Upper lobe of right lung (tissue), 1 donor: ENCODE measurements around the gene TTN. TPM values are rescaled to one million over a fixed set of nuclear protein-coding genes. Genes with fewer than 3 reads are reported as not detected.

Experiments used
- ATAC-seq: fragments of 200-7000 bp; cut with Tn5 transposase; one replicate; pipeline ENCODE4 v1.9.1; 2020; ENCODE audit warnings: mild to moderate bottlenecking, moderate library complexity
- DNase-seq: peaks from one replicate; pipeline ENCODE4 v3.0.0-alpha.2; 2020
- H3K27ac ChIP-seq: fragments of 200-600 bp; one replicate; pipeline ENCODE4 v1.8.0; 2022
- H3K27me3 ChIP-seq: fragments of 200-600 bp; one replicate; pipeline ENCODE4 v1.8.0; 2022; ENCODE audit warnings: mild to moderate bottlenecking
- H3K36me3 ChIP-seq: fragments of 200-600 bp; one replicate; pipeline ENCODE4 v1.8.0; 2022
- H3K4me1 ChIP-seq: fragments of 200-600 bp; one replicate; pipeline ENCODE4 v1.8.0; 2022
- H3K4me3 ChIP-seq: fragments of 200-600 bp; one replicate; pipeline ENCODE4 v1.8.0; 2022; ENCODE audit warnings: mild to moderate bottlenecking
- H3K9me3 ChIP-seq: fragments of 200-600 bp; one replicate; pipeline ENCODE4 v1.8.0; 2022
- CTCF ChIP-seq: fragments of 200-600 bp; IDR thresholded peaks from one replicate; pipeline ENCODE4 v1.8.0; 2022; ENCODE audit warnings: antibody characterized with exemption
- intact Hi-C: fragments of 100-400 bp; cut with DNase I; formaldehyde crosslinking; loops from one replicate; pipeline ENCODE4 v1.11.0; 2022
- total RNA-seq: library from RNA; stranded (reverse); fragmentation: NEBNext Ultra II Directional; extraction: Animal tissue kit (Norgen Biotek cat#: 25700); gene quantifications from one replicate; pipeline ENCODE4 v1.2.1, GENCODE V29; 2021
- donor health status: DM: no; HTN: yes; CAD: no; lungs with severe emphysema.

The TTN gene
- total RNA-seq, 1 donor from 2014 or later = 19.6 TPM

- TF ChIP-seq CTCF = no peak
- H3K4me3 ChIP-seq = no peak overlapping the region
- no peak overlapping the region for H3K27ac ChIP-seq
- ATAC-seq = no peak
- H3K4me1 ChIP-seq = peaks cover 40% of the 10 kb centered on the region
- no peaks in the 10 kb centered on the region for H3K27me3 ChIP-seq
- H3K36me3 ChIP-seq = peaks cover 28% of the 10 kb centered on the region
- H3K9me3 ChIP-seq = no peaks in the 10 kb centered on the region
- intact Hi-C loops = no loop called here
- no peak for DNase-seq
Measured at GRCh38 chr2:178485356-178485755, 321.9 kb downstream of the TTN start.

- no peak for TF ChIP-seq CTCF
- Histone ChIP-seq H3K4me1 (peaks cover 46% of the 10 kb centered on the region), H3K27ac (no peak overlapping the region), H3K9me3 (no peaks in the 10 kb centered on the region), H3K36me3 (peaks cover 28% of the 10 kb centered on the region), H3K27me3 (no peaks in the 10 kb centered on the region), H3K4me3 (no peak overlapping the region)
- intact Hi-C loops = no loop called here
- DNase-seq (no peak), ATAC-seq (no peak)
Measured at GRCh38 chr2:178484245-178485041, 322.8 kb downstream of the TTN start.

GRCh38 chr2:178482437-178482836 is 324.8 kb downstream of the TTN start:
- H3K4me1 ChIP-seq = peaks cover 52% of the 10 kb centered on the region
- no peak for TF ChIP-seq CTCF
- intact Hi-C loops = no loop called here
- H3K4me3 ChIP-seq = peak overlapping the region; percentile 63
- no peaks in the 10 kb centered on the region for H3K27me3 ChIP-seq
- no peak for DNase-seq
- no peak overlapping the region for H3K27ac ChIP-seq
- no peaks in the 10 kb centered on the region for H3K9me3 ChIP-seq
- ATAC-seq = no peak
- H3K36me3 ChIP-seq = peaks cover 19% of the 10 kb centered on the region

- no peaks in the 10 kb centered on the region for H3K27me3 ChIP-seq
- H3K36me3 ChIP-seq = peaks cover under 1% of the 10 kb centered on the region
- ATAC-seq (peak; percentile 96), DNase-seq (peak; percentile 98)
- H3K4me1 ChIP-seq = peaks cover 52% of the 10 kb centered on the region
- TF ChIP-seq CTCF = no peak
- peak within 1 kb of the TSS; percentile 63 for H3K4me3 ChIP-seq
- no peaks in the 10 kb centered on the region for H3K9me3 ChIP-seq
- peak within 1 kb of the TSS; percentile 92 for H3K27ac ChIP-seq
- intact Hi-C loops = no loop called here
Measured at GRCh38 chr2:178480227-178481181, 326.7 kb downstream of the TTN start, which contains the start of gene PLEKHA3. Gene PLEKHA3 (plus strand): TSS chr2:178480457. CDS start chr2:178480870, 413 bp downstream.

GRCh38 chr2:178479758-178480226 is 327.4 kb downstream of the TTN start:
- H3K36me3 ChIP-seq = no peaks in the 10 kb centered on the region
- ATAC-seq (no peak), DNase-seq (no peak)
- H3K9me3 ChIP-seq = no peaks in the 10 kb centered on the region
- H3K4me1 ChIP-seq = peaks cover 47% of the 10 kb centered on the region
- TF ChIP-seq CTCF = no peak
- peak overlapping the region; percentile 92 for H3K27ac ChIP-seq
- H3K27me3 ChIP-seq = no peaks in the 10 kb centered on the region
- H3K4me3 ChIP-seq = peak overlapping the region; percentile 63
- intact Hi-C loops = no loop called here
